HepG2 (cell line): ENCODE results near the gene LGALS1. TPM values are rescaled to one million over a fixed set of nuclear protein-coding genes. Genes with fewer than 3 reads are reported as not detected.

Experiments used
- ATAD3A ChIP-seq: sonication (generic); formaldehyde crosslinking; IDR thresholded peaks from 2 replicates; pipeline ENCODE4 v1.4.0; 2020; ENCODE audit warnings: missing genetic modification reagents
- DMAP1 ChIP-seq: IDR thresholded peaks from 2 replicates; pipeline ENCODE4 v1.6.1; 2016
- E2F1 ChIP-seq: sonication (generic); formaldehyde crosslinking; IDR thresholded peaks from 2 replicates; pipeline ENCODE4 v1.5.0; 2020; ENCODE audit warnings: missing genetic modification reagents
- HCFC1 ChIP-seq: fragments of 150-350 bp; IDR thresholded peaks from 2 replicates; pipeline ENCODE4 v1.6.1; 2014; ENCODE audit warnings: low read depth, low read length
- HOMEZ ChIP-seq: IDR thresholded peaks from 2 replicates; pipeline ENCODE4 v1.6.1; 2016; ENCODE audit warnings: low read depth
- KLF16 ChIP-seq, 2 experiments: sonication (generic) in 1 of 2; formaldehyde crosslinking in 1 of 2; IDR thresholded peaks; 2 replicates each; pipeline versions ENCODE4 v1.6.1 to v1.8.0; 2016 to 2023; ENCODE audit warnings: missing genetic modification reagents in 2 of 2, missing compliant biosample characterization in 1 of 2
- MIXL1 ChIP-seq: IDR thresholded peaks from 2 replicates; pipeline ENCODE4 v1.6.1; 2016
- MYPOP ChIP-seq: sonication (generic); formaldehyde crosslinking; IDR thresholded peaks from 2 replicates; pipeline ENCODE4 v1.8.1; 2023; ENCODE audit warnings: mild to moderate bottlenecking, moderate library complexity, missing genetic modification reagents
- NFATC3 ChIP-seq: sonication (generic); formaldehyde crosslinking; IDR thresholded peaks from 2 replicates; pipeline ENCODE4 v1.5.1; 2020; ENCODE audit warnings: mild to moderate bottlenecking, missing genetic modification reagents
- PAX8 ChIP-seq: sonication (generic); formaldehyde crosslinking; IDR thresholded peaks from 2 replicates; pipeline ENCODE4 v1.8.0; 2022; ENCODE audit warnings: mild to moderate bottlenecking, missing genetic modification reagents, borderline replicate concordance
- PPARG ChIP-seq: conservative IDR thresholded peaks from 2 replicates; pipeline ENCODE4 v1.6.1; 2016; ENCODE audit warnings: missing biosample characterization, missing genetic modification reagents
- RXRB ChIP-seq: IDR thresholded peaks from 2 replicates; pipeline ENCODE4 v1.6.1; 2016; ENCODE audit warnings: borderline replicate concordance, missing genetic modification reagents, missing compliant biosample characterization
- SP2 ChIP-seq: sonication (generic); formaldehyde crosslinking; IDR thresholded peaks from 2 replicates; pipeline ENCODE4 v1.5.1; 2020; ENCODE audit warnings: mild to moderate bottlenecking, missing genetic modification reagents
- SRSF1 ChIP-seq: fragments of 200-400 bp; formaldehyde crosslinking; optimal IDR thresholded peaks from 2 replicates; pipeline ENCODE3; 2017; ENCODE audit warnings: mild to moderate bottlenecking, low read depth, low read length, moderate library complexity
- STAG1 ChIP-seq: sonication (generic); formaldehyde crosslinking; IDR thresholded peaks from 2 replicates; pipeline ENCODE4 v1.4.0; 2020; ENCODE audit warnings: missing genetic modification reagents
- ZEB1 ChIP-seq: IDR thresholded peaks from 2 replicates; pipeline ENCODE4 v1.6.1; 2012; ENCODE audit warnings: mild to moderate bottlenecking, low read depth, inconsistent platforms; ENCODE audit not compliant: insufficient replicate concordance
- ZFP37 ChIP-seq: sonication (generic); formaldehyde crosslinking; IDR thresholded peaks from 2 replicates; pipeline ENCODE4 v1.4.0; 2020; ENCODE audit warnings: missing genetic modification reagents, borderline replicate concordance
- ZNF280B ChIP-seq: sonication (generic); formaldehyde crosslinking; IDR thresholded peaks from 2 replicates; pipeline ENCODE4 v1.5.0; 2020; ENCODE audit warnings: missing genetic modification reagents, mild to moderate bottlenecking, borderline replicate concordance
- ZNF3 ChIP-seq: IDR thresholded peaks from 2 replicates; pipeline ENCODE4 v1.7.0; 2017; ENCODE audit warnings: inconsistent platforms
- ZNF839 ChIP-seq: sonication (generic); formaldehyde crosslinking; IDR thresholded peaks from 2 replicates; pipeline ENCODE4 v1.4.0; 2020; ENCODE audit warnings: missing genetic modification reagents, mild to moderate bottlenecking, borderline replicate concordance
- ZSCAN31 ChIP-seq: sonication (generic); formaldehyde crosslinking; IDR thresholded peaks from 2 replicates; pipeline ENCODE4 v1.5.0; 2020; ENCODE audit warnings: low read depth, mild to moderate bottlenecking, missing genetic modification reagents
- polyA plus RNA-seq, 8 experiments: library from polyadenylated mRNA; depleted of rRNA in 3 of 8; stranded (reverse) in 7 of 8; unstranded in 1 of 8; fragments of >200 nt; fragmentation: Illumina TruSeq in 4 of 8; extraction: Trizol in 4 of 8; gene quantifications; 2 replicates each; pipeline versions ENCODE4 v1.2.1 to v1.2.3, GENCODE V29; 2011 to 2016; ENCODE audit warnings: low read depth in 4 of 8, missing spikeins in 1 of 8, mixed read lengths in 1 of 8; ENCODE audit not compliant: insufficient read depth in 1 of 8
- total RNA-seq, 5 experiments: library from RNA; depleted of rRNA; stranded (reverse); fragments of >200 nt; fragmentation: Illumina TruSeq; extraction: Trizol; gene quantifications; 2 replicates each; pipeline ENCODE4 v1.2.3, GENCODE V29; 2016; ENCODE audit warnings: low read depth in 1 of 5

Gene LGALS1
- total and polyA plus RNA-seq, 2 of the 13 experiments (the other 11 are each of a cell fraction or from before 2014, with no cell fraction given), result 103 to 858 TPM

- 0 out of 2 replicates have a peak, but pooled peaks have one; percentile 26 for TF ChIP-seq SP2 (CRISPR knock-in tag)
- TF ChIP-seq HCFC1, result no peak
- no peak for TF ChIP-seq MIXL1 (CRISPR knock-in tag)
- no peak for TF ChIP-seq RXRB
- no peak for TF ChIP-seq SRSF1
- 0 out of 2 replicates have a peak, but pooled peaks have one; percentile 40 for TF ChIP-seq ZFP37
- 0 out of 2 replicates have a peak, but pooled peaks have one; percentile 12 for TF ChIP-seq DMAP1
- no peak for TF ChIP-seq PPARG
- TF ChIP-seq PAX8, result no peak
- no peak for TF ChIP-seq HOMEZ (CRISPR knock-in tag)
- no peak for TF ChIP-seq ATAD3A (CRISPR knock-in tag)
- TF ChIP-seq E2F1 (CRISPR knock-in tag), result peak; percentile 29; the same call in 1 of the 2 replicates
- TF ChIP-seq STAG1 (CRISPR knock-in tag), result peak; percentile 50
- TF ChIP-seq MYPOP (CRISPR knock-in tag), result peak; percentile 70; the same call in 1 of the 2 replicates
- peak; percentile 36; the same call in 1 of the 2 replicates for TF ChIP-seq ZNF280B (CRISPR knock-in tag)
- peak; percentile 67; the same call in 1 of the 2 replicates for TF ChIP-seq ZNF3 (CRISPR knock-in tag)
- 0 out of 2 replicates have a peak, but pooled peaks have one; percentile 14 for TF ChIP-seq ZSCAN31
- TF ChIP-seq ZEB1, result no peak
- TF ChIP-seq NFATC3 (CRISPR knock-in tag), result peak; percentile 34; the same call in 1 of the 2 replicates
- TF ChIP-seq ZNF839 (CRISPR knock-in tag), result 0 out of 2 replicates have a peak, but pooled peaks have one; percentile 21
- peak in 1 of 2 experiments; percentile 26; a peak in 1 of 4 replicates for TF ChIP-seq KLF16 (CRISPR knock-in tag; IDR thresholded peaks at IDR 0.05)
Measured at GRCh38 chr22:37634417-37634924, 41.0 kb upstream of the LGALS1 start (continued).
